Ishikawa (cell line): ENCODE measurements around the gene LCN9.
A peak's percentile ranks its signal among the peaks of the same experiment; 100 is the strongest.

Experiments used
- CEBPB ChIP-seq: IDR thresholded peaks from 2 replicates; pipeline ENCODE4 v1.6.1; 2012
- CREB1 ChIP-seq: IDR thresholded peaks from 2 replicates; pipeline ENCODE4 v1.6.1; 2012; ENCODE audit warnings: low read depth
- EGR1 ChIP-seq: IDR thresholded peaks from 2 replicates; pipeline ENCODE4 v1.6.1; 2012
- EP300 ChIP-seq: IDR thresholded peaks from 2 replicates; pipeline ENCODE4 v1.6.1; 2012; ENCODE audit warnings: borderline replicate concordance
- FOXM1 ChIP-seq: IDR thresholded peaks from 2 replicates; pipeline ENCODE4 v1.6.1; 2012; ENCODE audit warnings: low read depth, borderline replicate concordance
- NFIC ChIP-seq: IDR thresholded peaks from 2 replicates; pipeline ENCODE4 v1.6.1; 2012
- RAD21 ChIP-seq: IDR thresholded peaks from 2 replicates; pipeline ENCODE4 v1.6.1; 2012; ENCODE audit warnings: low read depth
- TAF1 ChIP-seq: IDR thresholded peaks from 2 replicates; pipeline ENCODE4 v1.6.1; 2012; ENCODE audit warnings: low read depth, mild to moderate bottlenecking
- TCF12 ChIP-seq: IDR thresholded peaks from 2 replicates; pipeline ENCODE4 v1.6.1; 2012; ENCODE audit warnings: low read depth
- TEAD4 ChIP-seq: IDR thresholded peaks from 2 replicates; pipeline ENCODE4 v1.6.1; 2012
- YY1 ChIP-seq: IDR thresholded peaks from 2 replicates; pipeline ENCODE4 v1.6.1; 2012; ENCODE audit warnings: low read depth
- ZBTB7A ChIP-seq: IDR thresholded peaks from 2 replicates; pipeline ENCODE4 v1.6.1; 2012; ENCODE audit warnings: low read depth
- TF ChIP-seq, protein P1 (sequence below): IDR thresholded peaks from 2 replicates; pipeline ENCODE4 v1.6.1; 2012
- TF ChIP-seq, protein P2 (sequence below): IDR thresholded peaks from 2 replicates; pipeline ENCODE4 v1.6.1; 2012; ENCODE audit warnings: low read depth, mild to moderate bottlenecking
- TF ChIP-seq, protein P3 (sequence below): IDR thresholded peaks from 2 replicates; pipeline ENCODE4 v1.6.1; 2012

The LCN9 gene

DNA sequence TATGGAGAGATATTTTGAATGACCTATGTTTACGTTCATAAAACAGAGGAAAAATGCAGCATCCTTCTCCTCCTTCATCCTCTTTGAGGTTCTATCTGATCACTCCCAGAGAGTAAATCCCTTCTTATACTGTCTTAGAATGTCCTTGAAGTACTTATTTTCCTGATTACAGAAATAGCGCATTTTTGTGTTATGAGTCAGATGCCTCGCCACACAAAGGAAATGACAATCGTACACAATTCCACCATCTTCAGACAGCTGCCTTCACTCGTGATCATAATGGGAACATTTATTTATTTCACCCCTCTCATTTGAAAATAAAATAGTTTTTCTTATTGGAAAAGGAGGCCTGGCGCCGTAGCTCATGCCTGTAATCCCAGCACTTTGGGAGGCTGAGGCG is 21.4 kb upstream of the LCN9 start:
- TF ChIP-seq EP300 (no peak), FOXM1 (no peak), TAF1 (no peak), CEBPB (no peak), YY1 (no peak), EGR1 (no peak), TEAD4 (no peak), TCF12 (no peak), NFIC (no peak), ZBTB7A (no peak), CREB1 (no peak), RAD21 (no peak)
- TF ChIP-seq, protein P1, sequence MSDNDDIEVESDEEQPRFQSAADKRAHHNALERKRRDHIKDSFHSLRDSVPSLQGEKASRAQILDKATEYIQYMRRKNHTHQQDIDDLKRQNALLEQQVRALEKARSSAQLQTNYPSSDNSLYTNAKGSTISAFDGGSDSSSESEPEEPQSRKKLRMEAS = no peak
- TF ChIP-seq, protein P2, sequence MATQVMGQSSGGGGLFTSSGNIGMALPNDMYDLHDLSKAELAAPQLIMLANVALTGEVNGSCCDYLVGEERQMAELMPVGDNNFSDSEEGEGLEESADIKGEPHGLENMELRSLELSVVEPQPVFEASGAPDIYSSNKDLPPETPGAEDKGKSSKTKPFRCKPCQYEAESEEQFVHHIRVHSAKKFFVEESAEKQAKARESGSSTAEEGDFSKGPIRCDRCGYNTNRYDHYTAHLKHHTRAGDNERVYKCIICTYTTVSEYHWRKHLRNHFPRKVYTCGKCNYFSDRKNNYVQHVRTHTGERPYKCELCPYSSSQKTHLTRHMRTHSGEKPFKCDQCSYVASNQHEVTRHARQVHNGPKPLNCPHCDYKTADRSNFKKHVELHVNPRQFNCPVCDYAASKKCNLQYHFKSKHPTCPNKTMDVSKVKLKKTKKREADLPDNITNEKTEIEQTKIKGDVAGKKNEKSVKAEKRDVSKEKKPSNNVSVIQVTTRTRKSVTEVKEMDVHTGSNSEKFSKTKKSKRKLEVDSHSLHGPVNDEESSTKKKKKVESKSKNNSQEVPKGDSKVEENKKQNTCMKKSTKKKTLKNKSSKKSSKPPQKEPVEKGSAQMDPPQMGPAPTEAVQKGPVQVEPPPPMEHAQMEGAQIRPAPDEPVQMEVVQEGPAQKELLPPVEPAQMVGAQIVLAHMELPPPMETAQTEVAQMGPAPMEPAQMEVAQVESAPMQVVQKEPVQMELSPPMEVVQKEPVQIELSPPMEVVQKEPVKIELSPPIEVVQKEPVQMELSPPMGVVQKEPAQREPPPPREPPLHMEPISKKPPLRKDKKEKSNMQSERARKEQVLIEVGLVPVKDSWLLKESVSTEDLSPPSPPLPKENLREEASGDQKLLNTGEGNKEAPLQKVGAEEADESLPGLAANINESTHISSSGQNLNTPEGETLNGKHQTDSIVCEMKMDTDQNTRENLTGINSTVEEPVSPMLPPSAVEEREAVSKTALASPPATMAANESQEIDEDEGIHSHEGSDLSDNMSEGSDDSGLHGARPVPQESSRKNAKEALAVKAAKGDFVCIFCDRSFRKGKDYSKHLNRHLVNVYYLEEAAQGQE = no peak
- TF ChIP-seq, protein P3, sequence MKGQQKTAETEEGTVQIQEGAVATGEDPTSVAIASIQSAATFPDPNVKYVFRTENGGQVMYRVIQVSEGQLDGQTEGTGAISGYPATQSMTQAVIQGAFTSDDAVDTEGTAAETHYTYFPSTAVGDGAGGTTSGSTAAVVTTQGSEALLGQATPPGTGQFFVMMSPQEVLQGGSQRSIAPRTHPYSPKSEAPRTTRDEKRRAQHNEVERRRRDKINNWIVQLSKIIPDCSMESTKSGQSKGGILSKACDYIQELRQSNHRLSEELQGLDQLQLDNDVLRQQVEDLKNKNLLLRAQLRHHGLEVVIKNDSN = no peak

- no peak for TF ChIP-seq TCF12
- TF ChIP-seq FOXM1 = no peak
- no peak for TF ChIP-seq YY1
- TF ChIP-seq CREB1 = no peak
- no peak for TF ChIP-seq TAF1
- TF ChIP-seq, protein P2 = no peak
- TF ChIP-seq, protein P1 = no peak
- TF ChIP-seq CEBPB = no peak
- TF ChIP-seq ZBTB7A = no peak
- TF ChIP-seq NFIC = no peak
- TF ChIP-seq TEAD4 = no peak
- TF ChIP-seq RAD21 = no peak
- no peak for TF ChIP-seq EP300
- no peak for TF ChIP-seq EGR1
- TF ChIP-seq, protein P3 = no peak
These were observed 18.4 kb upstream of the LCN9 start for GRCh38 chr9:135644631-135645218.

DNA sequence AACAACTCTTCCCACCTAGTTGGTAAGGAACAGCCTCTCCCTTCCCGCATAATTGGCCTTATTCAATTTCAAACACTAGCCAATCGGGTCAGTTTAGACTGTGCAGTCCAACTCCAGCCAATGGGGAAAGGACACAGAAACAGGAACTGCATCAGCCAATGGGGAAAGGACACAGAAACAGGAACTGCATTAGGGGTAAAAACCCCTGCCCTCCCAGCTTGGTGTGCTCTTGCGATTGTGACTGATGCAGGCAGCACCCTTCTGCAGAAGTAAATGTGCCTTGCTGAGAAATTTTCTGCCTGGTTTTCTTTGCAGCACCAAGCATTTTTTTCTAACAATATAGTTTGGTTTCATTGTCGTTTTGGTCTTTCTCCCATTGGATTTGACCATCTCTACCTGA is 15.2 kb upstream of the LCN9 start:
- TF ChIP-seq RAD21 = no peak
- 0 out of 2 replicates have a peak, but pooled peaks have one; percentile 18 for TF ChIP-seq TCF12

GRCh38 chr9:135648494-135649410 is 14.4 kb upstream of the LCN9 start:
- TF ChIP-seq CREB1 = no peak
- no peak for TF ChIP-seq FOXM1
- no peak for TF ChIP-seq TCF12
- TF ChIP-seq YY1 = no peak
- TF ChIP-seq TEAD4 = no peak
- TF ChIP-seq, protein P1 = no peak
- TF ChIP-seq RAD21 = no peak
- TF ChIP-seq ZBTB7A = no peak
- no peak for TF ChIP-seq CEBPB
- TF ChIP-seq, protein P3 = no peak
- no peak for TF ChIP-seq NFIC
- TF ChIP-seq EP300 = no peak

DNA sequence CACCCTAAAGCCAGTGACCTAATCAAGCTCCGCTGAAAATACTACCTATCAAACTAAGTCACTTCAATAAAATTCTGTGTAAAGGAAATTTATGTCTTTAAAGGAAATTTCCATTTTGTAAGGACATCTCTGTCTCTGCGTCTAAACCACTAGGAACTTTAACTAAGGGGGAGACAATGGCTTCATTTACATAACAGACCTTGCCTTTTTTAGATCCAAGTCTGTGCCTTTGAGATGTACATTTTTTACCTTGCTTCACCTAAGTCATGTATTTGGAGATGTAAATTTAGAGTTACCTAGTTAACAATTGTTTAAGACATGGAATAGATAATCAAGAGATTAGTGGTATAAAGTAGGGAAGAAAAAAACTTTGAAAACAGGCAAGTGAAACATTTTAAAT is 13.6 kb upstream of the LCN9 start:
- TF ChIP-seq CEBPB = no peak
- TF ChIP-seq EGR1 = no peak
- TF ChIP-seq, protein P2 = no peak
- TF ChIP-seq FOXM1 = no peak
- TF ChIP-seq EP300 = no peak
- no peak for TF ChIP-seq TAF1
- no peak for TF ChIP-seq TCF12
- TF ChIP-seq ZBTB7A = no peak
- no peak for TF ChIP-seq TEAD4
- TF ChIP-seq, protein P1 = no peak
- no peak for TF ChIP-seq YY1
- TF ChIP-seq RAD21 = no peak
- TF ChIP-seq NFIC = no peak
- TF ChIP-seq CREB1 = no peak
- TF ChIP-seq, protein P3 = no peak
